HG03045 (cell line): Measurements from ENCODE around the gene TBC1D9.

ENCODE experiments used
- ATAC-seq: cut with Tn5 transposase; IDR thresholded peaks from one replicate; pipeline ENCODE4 v1.9.1; 2021; ENCODE audit warnings: mild to moderate bottlenecking, moderate library complexity; ENCODE audit not compliant: unreplicated experiment

The TBC1D9 gene

DNA sequence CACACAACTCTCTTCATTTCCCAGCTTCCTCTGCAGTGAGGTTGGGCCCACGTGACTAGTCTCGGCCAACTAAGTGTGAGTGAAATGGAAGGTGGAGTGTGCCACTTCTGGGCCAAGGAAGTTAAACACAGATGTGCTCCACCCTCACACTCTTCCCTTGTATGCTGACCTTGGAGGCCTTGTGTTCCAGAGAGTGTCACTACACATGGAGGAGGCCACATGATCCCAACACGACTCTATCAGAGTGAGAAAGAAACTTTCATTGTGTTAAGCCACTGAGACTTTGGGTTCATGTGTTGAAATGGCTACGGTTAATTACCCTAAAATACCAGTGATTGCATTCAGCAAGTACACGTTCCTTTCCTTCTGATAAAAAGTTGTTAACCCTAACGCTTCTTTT, 55.1 kb downstream of the TBC1D9 start:
- ATAC-seq, result no peak

DNA sequence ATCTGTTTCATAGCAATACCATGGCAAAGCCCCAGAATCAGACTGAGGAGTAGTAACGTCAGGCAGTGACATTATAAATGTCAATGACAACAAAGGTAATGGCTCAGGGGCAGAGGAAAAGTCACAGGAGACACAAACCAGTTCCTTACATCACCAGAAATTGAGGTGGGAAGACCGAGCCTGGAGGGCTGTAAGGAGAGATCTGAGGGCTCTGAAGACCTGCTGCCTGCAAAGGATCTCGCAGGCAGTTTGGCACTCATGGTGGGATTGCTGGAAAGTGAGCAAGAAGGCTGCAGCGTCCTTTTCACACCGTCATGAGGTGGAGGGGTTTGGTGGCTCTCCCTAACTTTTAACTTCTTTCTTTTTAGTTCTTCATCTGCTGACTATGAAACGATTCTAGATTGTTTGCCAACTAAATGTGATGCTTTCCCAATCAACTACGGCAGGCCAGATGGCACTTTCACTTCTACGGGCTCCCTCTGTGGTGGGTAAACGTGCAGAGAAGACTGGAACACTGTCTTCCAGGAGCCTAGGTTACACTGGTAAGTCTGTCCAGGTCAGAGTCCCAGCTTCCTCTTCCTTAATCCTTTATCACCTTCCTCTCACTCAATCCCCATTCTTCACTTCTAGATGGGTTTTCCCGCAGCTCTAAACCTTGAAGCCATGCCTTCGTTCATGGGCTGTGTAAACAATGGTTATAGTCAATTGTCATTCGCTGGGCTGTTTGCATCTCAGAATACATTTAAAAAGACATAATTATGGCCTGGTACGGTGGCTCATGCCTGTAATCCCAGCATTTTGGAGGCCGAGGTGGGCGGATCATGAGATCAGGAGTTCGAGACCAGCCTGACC, 58.2 kb downstream of the TBC1D9 start:
- no peak for ATAC-seq

DNA sequence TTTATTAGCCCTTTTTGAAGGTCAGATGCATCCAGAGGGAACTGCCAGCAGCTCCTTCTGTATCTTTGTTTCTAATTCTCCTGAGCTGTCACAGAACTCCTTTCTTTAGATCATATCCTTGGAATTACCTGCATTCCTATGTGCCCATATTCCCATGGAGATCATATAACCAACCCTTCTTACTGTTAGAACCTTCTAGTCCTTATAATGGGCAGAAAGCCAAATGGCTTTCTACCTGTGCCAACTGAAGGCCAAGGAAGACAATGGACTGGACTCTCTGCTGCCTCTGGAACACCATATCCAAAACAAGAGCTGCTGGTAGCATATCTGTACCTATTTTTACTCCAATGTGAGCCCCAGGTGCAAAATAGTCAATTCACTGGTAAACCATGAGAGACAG, 60.7 kb downstream of the TBC1D9 start:
- no peak for ATAC-seq

DNA sequence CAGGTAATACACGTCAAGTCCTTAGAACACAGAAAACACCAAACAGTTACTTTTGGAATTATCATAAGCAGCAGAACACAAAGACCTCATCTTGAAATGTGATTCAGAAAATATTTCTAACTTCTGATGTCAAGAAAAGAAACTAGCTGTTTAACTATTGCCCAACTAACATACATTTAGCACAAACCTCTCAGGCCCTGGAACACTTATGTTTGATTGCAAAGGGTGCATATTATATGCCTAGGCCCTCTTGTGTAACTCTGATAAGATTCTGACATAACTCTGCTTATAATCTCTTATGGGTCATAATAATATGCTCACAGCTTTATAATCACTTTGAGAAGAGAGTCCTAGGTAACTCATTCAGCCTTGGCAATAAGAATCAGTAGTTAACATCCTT, 62.6 kb downstream of the TBC1D9 start:
- no peak for ATAC-seq

GRCh38 chr4:140691369-140691768, 64.8 kb downstream of the TBC1D9 start:
- ATAC-seq, result no peak

DNA sequence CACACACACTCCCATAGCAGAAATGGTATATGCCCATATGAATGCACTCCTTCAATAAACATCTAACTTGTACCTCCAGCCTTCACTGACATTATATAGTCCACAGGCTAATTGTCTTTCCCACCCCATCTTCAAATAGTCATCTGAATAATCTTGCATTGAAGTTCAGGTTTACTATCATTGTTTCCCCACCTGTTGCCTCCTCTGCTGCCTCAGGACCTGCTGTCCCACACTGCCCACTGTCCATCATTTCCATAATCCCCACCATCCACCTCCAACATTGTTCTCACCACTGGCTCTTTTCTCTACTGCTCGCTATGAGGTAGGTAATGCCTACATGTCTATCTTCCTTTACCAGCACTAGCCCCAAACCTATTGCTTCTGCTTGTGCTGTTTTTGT, 66.1 kb downstream of the TBC1D9 start:
- no peak for ATAC-seq

DNA sequence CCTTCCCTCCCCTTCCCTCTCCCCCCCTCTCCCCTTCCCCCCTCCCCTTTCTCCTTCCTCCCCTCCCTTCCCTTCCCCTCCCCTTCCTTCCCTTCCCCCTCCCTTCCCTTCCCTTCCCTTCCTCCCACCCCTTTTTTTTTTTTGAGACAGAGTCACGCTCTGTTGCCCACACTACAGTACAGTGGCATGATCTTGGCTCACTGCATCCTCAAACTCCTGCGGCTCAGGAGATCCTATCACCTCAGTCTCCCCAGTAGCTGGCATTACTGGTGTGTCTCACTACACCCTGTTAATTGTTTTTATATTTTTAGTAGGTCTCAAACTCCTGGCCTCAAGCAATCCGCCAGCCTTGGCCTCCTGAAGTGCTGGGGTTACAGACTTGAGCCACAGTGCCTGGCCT, 66.6 kb downstream of the TBC1D9 start:
- ATAC-seq, result no peak

DNA sequence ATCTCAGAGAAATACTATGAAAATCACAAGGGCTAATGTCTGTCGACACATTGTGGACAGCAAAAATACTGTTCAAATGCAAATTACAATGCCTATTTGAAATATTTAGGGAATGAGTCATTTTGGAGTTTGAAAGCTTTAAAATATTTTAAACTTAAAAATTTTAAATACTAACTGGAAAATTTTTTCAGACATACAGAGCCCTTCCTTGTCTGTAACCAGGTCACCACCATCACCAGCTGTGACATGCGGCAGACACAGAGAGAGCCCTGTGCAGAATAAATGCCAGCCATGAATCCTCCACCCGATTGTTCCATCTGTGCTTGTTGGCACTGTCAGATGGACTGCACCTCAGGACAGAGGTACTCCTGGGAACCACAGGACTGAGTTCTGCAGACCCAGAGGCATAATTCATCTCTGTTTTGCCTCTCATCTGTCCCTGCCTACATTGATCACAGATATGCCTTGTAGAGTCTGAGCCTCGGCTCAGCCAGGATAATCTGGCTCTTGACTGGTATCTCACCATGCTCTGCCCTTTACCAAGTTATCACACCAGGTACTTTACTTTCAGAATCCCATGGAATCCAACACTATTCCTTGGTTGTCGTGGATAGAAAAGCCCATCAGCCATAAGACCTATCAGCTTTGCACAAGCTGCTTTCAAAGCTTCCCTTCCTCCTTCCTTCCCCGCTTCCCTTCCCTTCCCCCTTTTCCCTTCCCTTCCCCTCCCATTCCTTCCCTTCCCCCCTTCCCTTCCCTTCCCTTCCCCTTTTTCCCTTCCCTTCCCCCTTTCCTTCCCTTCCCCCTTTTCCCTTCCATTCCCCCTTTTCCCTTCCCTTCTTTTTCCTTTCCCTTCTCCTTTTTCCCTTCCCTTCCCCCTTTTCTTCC, 67.2 kb downstream of the TBC1D9 start:
- no peak for ATAC-seq

- ATAC-seq, result no peak
These were observed 69.4 kb downstream of the TBC1D9 start for GRCh38 chr4:140686796-140687195.

- no peak for ATAC-seq
These were observed 71.9 kb downstream of the TBC1D9 start for GRCh38 chr4:140684314-140684713.

DNA sequence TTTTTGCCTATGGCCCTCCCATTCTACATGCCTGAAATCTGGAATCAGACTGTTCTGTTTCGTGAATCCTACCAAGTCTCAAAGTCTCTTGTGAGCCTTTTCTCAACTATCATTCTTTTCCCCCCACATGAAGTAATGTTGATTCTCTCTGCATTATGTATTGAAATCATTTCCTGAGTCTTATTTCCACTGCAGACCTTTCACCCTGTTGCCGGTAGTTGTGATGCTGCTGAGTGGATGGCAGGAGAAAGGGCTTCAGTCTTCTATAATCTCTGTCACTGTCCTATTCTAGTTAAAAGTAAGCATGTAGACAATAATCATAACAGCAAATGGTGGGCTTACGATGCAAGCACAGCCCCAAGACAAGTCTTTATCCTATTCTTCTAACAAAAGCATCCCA, 75.0 kb downstream of the TBC1D9 start:
- no peak for ATAC-seq

DNA sequence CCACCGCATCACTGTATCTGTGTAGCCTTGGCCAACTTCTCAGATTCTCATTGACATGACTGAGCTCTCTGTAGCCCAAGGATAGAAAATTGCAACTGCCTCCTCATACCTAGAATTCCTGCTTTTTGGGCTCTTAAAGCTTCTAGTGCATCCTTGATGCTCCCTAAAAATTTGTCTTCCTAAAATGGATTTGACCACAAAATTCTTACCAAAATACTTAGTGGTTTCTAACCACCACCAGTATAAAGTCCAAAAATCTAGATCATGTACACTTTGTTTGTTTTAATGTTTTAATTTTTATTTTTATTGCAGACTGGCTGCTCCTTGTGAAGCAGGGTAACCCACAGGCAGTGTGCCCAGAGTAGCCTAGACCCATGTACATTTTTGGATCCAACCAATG, 75.5 kb downstream of the TBC1D9 start:
- ATAC-seq, result no peak

DNA sequence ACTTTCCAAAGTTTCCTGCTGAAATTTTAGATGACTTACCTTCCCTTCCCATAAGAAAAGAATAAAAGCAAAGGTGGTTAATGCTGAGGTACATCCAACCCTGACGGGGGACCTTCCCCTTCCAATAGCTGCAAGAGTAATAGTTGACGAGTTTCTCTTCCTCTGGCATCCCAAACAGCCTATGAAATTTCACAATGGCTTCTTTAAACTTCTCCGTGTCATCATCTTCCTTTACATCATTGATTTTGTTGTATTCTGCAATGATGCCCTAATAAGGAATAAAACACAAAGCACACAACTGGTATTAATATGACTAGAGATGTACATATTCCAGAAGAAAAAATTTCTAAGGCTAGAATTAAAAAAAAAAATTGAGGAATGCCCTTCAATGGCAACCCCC, 76.6 kb downstream of the TBC1D9 start:
- ATAC-seq, result no peak

GRCh38 chr4:140675599-140676231, 80.5 kb downstream of the TBC1D9 start:
- ATAC-seq, result no peak

GRCh38 chr4:140673729-140674128, 82.5 kb downstream of the TBC1D9 start:
- ATAC-seq, result no peak

GRCh38 chr4:140672416-140672815, 83.8 kb downstream of the TBC1D9 start:
- ATAC-seq, result no peak

DNA sequence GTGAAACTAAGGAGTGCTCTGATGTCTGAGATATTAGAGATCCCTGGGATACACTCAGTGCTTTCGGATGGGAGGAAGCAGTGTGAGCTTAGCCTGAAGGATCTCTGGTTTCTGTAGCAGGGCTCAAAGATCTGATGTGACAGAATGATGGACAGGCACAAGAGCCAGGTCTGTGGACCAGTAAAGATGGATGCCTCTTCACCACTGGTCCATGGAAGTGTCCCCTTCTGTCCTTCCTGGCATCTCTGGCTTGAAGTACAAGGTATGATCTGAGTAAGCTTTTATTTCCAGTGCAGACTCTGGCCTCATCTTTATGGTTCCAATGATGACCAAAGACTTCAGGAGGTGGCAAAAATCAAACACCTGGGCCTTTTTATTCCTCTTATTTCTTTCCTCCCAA, 88.1 kb downstream of the TBC1D9 start:
- no peak for ATAC-seq

GRCh38 chr4:140666889-140667614, 89.1 kb downstream of the TBC1D9 start:
- no peak for ATAC-seq

GRCh38 chr4:140662082-140662869, 93.9 kb downstream of the TBC1D9 start:
- no peak for ATAC-seq

DNA sequence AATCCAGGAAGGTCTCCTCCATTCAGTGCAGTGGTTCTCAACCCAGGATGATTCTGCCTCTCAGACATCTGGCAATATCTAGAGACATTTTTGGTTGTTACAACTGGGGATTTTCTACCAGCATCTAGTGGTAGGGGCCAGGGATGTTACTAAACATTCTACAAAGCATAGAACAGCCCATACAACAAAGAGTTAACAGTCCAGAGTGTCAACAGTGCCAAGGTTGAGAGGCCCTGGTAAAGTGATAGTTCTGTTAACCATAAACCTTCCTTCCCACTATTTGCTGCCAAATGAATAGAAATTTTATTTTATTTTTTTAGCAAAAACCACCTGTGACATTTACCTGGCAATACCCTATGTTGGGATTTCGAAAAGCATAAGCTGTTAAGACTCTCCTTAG, 94.6 kb downstream of the TBC1D9 start:
- ATAC-seq, result no peak
